NCI-H82 treated with DMSO at 0.1 percent for 48 hours (cell line): ENCODE measurements around the gene EDEM1.
"Not testable (repeated sequence)": the region's sequence is repeated elsewhere in the genome, so short reads cannot be mapped to it uniquely, and the experiment has no call there.

Experiments
- DNase-seq: peaks from one replicate; lab custom pipeline; 2025; ENCODE audit not compliant: unreplicated experiment; lab: John Stamatoyannopoulos, UW

Gene EDEM1

GRCh38 chr3:5172018-5172417 lies 15.5 kb upstream of the EDEM1 start:
- no peak for DNase-seq

- not testable (repeated sequence) for DNase-seq
These were observed 8.5 kb upstream of the EDEM1 start for GRCh38 chr3:5179036-5179435.

- no peak for DNase-seq
These were observed 5.9 kb upstream of the EDEM1 start for GRCh38 chr3:5181469-5182141.

- DNase-seq, result not testable (repeated sequence)
These were observed 3.8 kb upstream of the EDEM1 start for GRCh38 chr3:5183714-5184113.

GRCh38 chr3:5184499-5184898 lies 3.0 kb upstream of the EDEM1 start:
- DNase-seq, result no peak

- DNase-seq, result no peak
These were observed 2.3 kb upstream of the EDEM1 start for GRCh38 chr3:5185093-5185673.

GRCh38 chr3:5186089-5186857 lies 1.2 kb upstream of the EDEM1 start:
- DNase-seq, result no peak

- DNase-seq, result no peak
These were observed 700 bp upstream of the EDEM1 start for GRCh38 chr3:5186858-5187155.

- no peak for DNase-seq
These were observed 462 bp downstream of the EDEM1 start for GRCh38 chr3:5187920-5188418.

- DNase-seq, result no peak
These were observed 1.1 kb downstream of the EDEM1 start for GRCh38 chr3:5188419-5189221.

GRCh38 chr3:5190147-5190791 lies 2.8 kb downstream of the EDEM1 start:
- DNase-seq, result no peak

- no peak for DNase-seq
These were observed 4.2 kb downstream of the EDEM1 start for GRCh38 chr3:5191555-5192304.

GRCh38 chr3:5192571-5193365 lies 5.3 kb downstream of the EDEM1 start:
- no peak for DNase-seq

GRCh38 chr3:5194341-5194740 lies 6.8 kb downstream of the EDEM1 start:
- no peak for DNase-seq

GRCh38 chr3:5194801-5195509 lies 7.4 kb downstream of the EDEM1 start:
- no peak for DNase-seq

GRCh38 chr3:5195605-5196004 lies 8.1 kb downstream of the EDEM1 start:
- DNase-seq, result no peak

GRCh38 chr3:5197022-5197421 lies 9.5 kb downstream of the EDEM1 start:
- no peak for DNase-seq

GRCh38 chr3:5197470-5198312 lies 10.2 kb downstream of the EDEM1 start:
- DNase-seq, result no peak
